Fibroblast of lung (primary cell): ENCODE results near the gene ATP6V0C.

Source experiments
- EZH2 ChIP-seq: IDR thresholded peaks from 2 replicates; pipeline ENCODE4 v1.5.1; 2012; ENCODE audit warnings: low read length, control low read depth, mild to moderate bottlenecking; ENCODE audit errors: missing control alignments
- TF ChIP-seq, protein P1 (sequence below), 2 donors: IDR thresholded peaks in 1 of 2; conservative IDR thresholded peaks in 1 of 2; 1 replicate in 1 of 2; 2 replicates in 1 of 2; pipeline ENCODE4 v1.5.1; 2011 to 2012; ENCODE audit warnings: low read length in 2 of 2, control low read depth in 1 of 2, inconsistent platforms in 1 of 2, low read depth in 1 of 2, mild to moderate bottlenecking in 1 of 2

- TF ChIP-seq, protein P1, sequence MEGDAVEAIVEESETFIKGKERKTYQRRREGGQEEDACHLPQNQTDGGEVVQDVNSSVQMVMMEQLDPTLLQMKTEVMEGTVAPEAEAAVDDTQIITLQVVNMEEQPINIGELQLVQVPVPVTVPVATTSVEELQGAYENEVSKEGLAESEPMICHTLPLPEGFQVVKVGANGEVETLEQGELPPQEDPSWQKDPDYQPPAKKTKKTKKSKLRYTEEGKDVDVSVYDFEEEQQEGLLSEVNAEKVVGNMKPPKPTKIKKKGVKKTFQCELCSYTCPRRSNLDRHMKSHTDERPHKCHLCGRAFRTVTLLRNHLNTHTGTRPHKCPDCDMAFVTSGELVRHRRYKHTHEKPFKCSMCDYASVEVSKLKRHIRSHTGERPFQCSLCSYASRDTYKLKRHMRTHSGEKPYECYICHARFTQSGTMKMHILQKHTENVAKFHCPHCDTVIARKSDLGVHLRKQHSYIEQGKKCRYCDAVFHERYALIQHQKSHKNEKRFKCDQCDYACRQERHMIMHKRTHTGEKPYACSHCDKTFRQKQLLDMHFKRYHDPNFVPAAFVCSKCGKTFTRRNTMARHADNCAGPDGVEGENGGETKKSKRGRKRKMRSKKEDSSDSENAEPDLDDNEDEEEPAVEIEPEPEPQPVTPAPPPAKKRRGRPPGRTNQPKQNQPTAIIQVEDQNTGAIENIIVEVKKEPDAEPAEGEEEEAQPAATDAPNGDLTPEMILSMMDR (conservative IDR thresholded peaks at IDR 0.05 in 1 of 2, IDR thresholded peaks at IDR 0.05 in 1 of 2; ENCODE audit: low read depth in 1 of 2, low read length in 2 of 2) = no peak
- TF ChIP-seq EZH2 = no peak
Measured at GRCh38 chr16:2471653-2472487, 41.9 kb upstream of the ATP6V0C start.
